ENCODE measurements around the gene CDCA8. TPM values are rescaled to one million over a fixed set of nuclear protein-coding genes. Genes with fewer than 3 reads are reported as not detected.

CDCA8 gene
- total and polyA plus RNA-seq, 2 of the 4 experiments (the other 2 are of a cell fraction): 5.9 to 25.7 TPM

DNA sequence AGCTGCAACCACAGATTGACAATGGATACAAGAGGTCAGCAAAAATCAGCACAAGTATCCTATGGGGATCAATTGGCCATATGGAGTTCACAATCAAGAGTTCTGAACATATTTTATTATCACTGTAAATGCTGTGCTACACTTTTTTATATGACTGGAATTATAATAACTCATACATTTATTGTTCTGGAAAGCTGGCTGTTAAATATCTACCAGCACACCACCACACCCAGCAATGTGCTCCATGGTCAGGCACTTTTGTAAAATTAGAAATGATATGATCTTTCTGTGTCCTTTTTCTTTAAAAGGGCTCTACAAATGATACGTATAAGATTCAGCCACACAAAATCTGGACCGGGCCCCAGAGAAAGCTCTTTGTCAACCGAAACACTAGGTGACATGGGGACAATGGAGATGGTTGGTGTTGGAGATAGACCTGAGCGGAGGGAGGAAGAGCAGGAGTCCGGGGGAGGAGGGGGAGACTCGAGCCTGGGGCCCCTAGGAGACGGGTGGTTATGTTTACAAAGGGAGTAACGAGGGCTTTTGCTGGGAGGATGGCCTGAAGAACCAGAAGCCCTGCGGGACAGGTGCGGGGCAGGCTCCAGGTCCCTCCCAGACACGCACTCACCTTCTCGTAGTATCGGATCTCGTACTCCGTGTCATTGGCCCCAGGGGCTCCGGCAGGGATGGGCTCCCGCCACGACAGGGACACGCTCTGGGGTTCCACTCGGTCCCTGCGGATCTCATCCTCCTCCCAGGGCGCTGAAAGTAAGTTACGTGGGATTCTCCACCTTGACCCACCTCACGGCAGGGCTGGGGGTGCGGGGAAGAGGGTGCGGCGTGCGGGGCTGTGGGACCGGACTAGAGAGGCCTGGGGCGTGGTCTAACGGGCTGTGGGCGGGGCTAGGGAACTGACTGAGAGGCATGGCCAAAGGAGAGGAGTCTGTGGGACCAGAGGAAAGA is 42.6 kb downstream of the CDCA8 start:
- Histone ChIP-seq H3K27ac (ENCODE audit: insufficient read depth, low read length) (no peak overlapping the region), H3K23ac (ENCODE audit: low read depth, low read length) (no peak overlapping the region), H2BK20ac (ENCODE audit: low read depth, low read length) (no peak overlapping the region), H3K4me1 (ENCODE audit: control insufficient read depth, insufficient read depth, low read length) (no peaks in the 10 kb centered on the region), H2BK5ac (ENCODE audit: low read depth, low read length, poor library complexity, severe bottlenecking) (no peak overlapping the region), H3K56ac (ENCODE audit: extremely low read depth, insufficient read depth, low read length) (no peak overlapping the region), H4K91ac (ENCODE audit: insufficient read depth, low read depth, low read length) (no peak overlapping the region), H3K27me3 (ENCODE audit: control insufficient read depth, insufficient read depth, low read length) (peaks cover 10% of the 10 kb centered on the region), H4K8ac (ENCODE audit: low read depth in 2 of 2, low read length in 2 of 2) (no peak overlapping the region), H2BK120ac (ENCODE audit: low read depth, low read length) (no peak overlapping the region), H3K36me3 (ENCODE audit: control insufficient read depth, insufficient read depth, low read length) (no peaks in the 10 kb centered on the region), H3K79me1 (ENCODE audit: low read depth in 1 of 2, low read length in 2 of 2) (no peaks in the 10 kb centered on the region), H3K4me3 (ENCODE audit: insufficient read depth, low read depth, low read length) (no peak overlapping the region), H4K20me1 (ENCODE audit: insufficient read depth, low read length) (no peaks in the 10 kb centered on the region), H4K5ac (ENCODE audit: low read depth, low read length) (no peak overlapping the region), H3K9ac (ENCODE audit: low read depth, low read length) (no peak overlapping the region), H3K4me2 (ENCODE audit: low read depth, low read length) (peak overlapping the region; percentile 33; the same call in 1 of the 2 replicates), H3K9me3 (ENCODE audit: control insufficient read depth, insufficient read depth, low read length) (no peaks in the 10 kb centered on the region), H3K14ac (replicated peaks; ENCODE audit: low read depth, low read length) (no peak overlapping the region), H2AK9ac (replicated peaks; ENCODE audit: low read depth, low read length, poor library complexity) (no peak overlapping the region), H2AK5ac (ENCODE audit: low read depth, low read length) (no peak overlapping the region), H2BK15ac (ENCODE audit: low read depth, low read length) (no peak overlapping the region), H3K18ac (ENCODE audit: low read depth, low read length) (no peak overlapping the region), H3K9me1 (ENCODE audit: insufficient read depth, low read length) (no peaks in the 10 kb centered on the region), H2AFZ (replicated peaks; ENCODE audit: low read length, poor library complexity) (peak overlapping the region; percentile 82), H3K4ac (ENCODE audit: low read depth, low read length) (no peak overlapping the region)
- in situ Hi-C loops (cut with MboI; ENCODE audit: low sequenced_read_pairs): no loop called here
- ATAC-seq (ENCODE audit: low read depth) (peak; percentile 24; the same call in 1 of the 2 replicates), DNase-seq (no peak)
- ChIA-PET CTCF (no interaction called here), POLR2A (ENCODE audit: unreplicated experiment) (interaction anchor here (0.6 kb wide), 1 partner anchor 111 kb away, joined by 8 read pairs; no protein-coding TSS in a partner anchor)
- no CpG with 5 or more reads among the region's 32 CpGs for WGBS, 2 experiments (ENCODE audit: extremely low coverage in 2 of 2, insufficient read length in 1 of 2)
- dilution Hi-C loops (cut with HindIII; ENCODE audit: low sequenced_read_pairs, unreplicated experiment): no loop called here
- TF ChIP-seq CEBPB (IDR thresholded peaks at IDR 0.05; ENCODE audit: low read depth, low read length) (no peak), BHLHE40 (IDR thresholded peaks at IDR 0.05; ENCODE audit: low read depth, low read length) (no peak), POLR2A (IDR thresholded peaks at IDR 0.05; ENCODE audit: low read depth, low read length) (no peak), FOS (IDR thresholded peaks at IDR 0.05; ENCODE audit: low read depth, low read length) (no peak), SMC3 (IDR thresholded peaks at IDR 0.05; ENCODE audit: low read depth, low read length) (no peak), RCOR1 (IDR thresholded peaks at IDR 0.05; ENCODE audit: insufficient replicate concordance, low read length) (no peak), RAD21 (IDR thresholded peaks at IDR 0.05; ENCODE audit: low read length) (no peak), MXI1 (IDR thresholded peaks at IDR 0.05; ENCODE audit: borderline replicate concordance, low read depth, low read length) (no peak), NFE2L2 (IDR thresholded peaks at IDR 0.05; ENCODE audit: low read depth, low read length) (no peak), MAFK (IDR thresholded peaks at IDR 0.05; ENCODE audit: low read depth, low read length) (no peak)
- TF ChIP-seq, protein P1, sequence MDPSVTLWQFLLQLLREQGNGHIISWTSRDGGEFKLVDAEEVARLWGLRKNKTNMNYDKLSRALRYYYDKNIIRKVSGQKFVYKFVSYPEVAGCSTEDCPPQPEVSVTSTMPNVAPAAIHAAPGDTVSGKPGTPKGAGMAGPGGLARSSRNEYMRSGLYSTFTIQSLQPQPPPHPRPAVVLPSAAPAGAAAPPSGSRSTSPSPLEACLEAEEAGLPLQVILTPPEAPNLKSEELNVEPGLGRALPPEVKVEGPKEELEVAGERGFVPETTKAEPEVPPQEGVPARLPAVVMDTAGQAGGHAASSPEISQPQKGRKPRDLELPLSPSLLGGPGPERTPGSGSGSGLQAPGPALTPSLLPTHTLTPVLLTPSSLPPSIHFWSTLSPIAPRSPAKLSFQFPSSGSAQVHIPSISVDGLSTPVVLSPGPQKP (IDR thresholded peaks at IDR 0.05; ENCODE audit: borderline replicate concordance, low read depth, low read length): no peak
- TF ChIP-seq, protein P2, sequence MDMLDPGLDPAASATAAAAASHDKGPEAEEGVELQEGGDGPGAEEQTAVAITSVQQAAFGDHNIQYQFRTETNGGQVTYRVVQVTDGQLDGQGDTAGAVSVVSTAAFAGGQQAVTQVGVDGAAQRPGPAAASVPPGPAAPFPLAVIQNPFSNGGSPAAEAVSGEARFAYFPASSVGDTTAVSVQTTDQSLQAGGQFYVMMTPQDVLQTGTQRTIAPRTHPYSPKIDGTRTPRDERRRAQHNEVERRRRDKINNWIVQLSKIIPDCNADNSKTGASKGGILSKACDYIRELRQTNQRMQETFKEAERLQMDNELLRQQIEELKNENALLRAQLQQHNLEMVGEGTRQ (IDR thresholded peaks at IDR 0.05; ENCODE audit: low read depth, low read length): no peak
- no TSS peak for BruUV-seq (replicated peaks)
- intact Hi-C loops (cut with micrococcal nuclease): no loop called here

Data from IMR-90 (cell line).